ENCODE results near the gene RBM19.

RBM19 gene

GRCh38 chr12:113936460-113936859 is 29.7 kb downstream of the RBM19 start:
- DNase-seq (ENCODE audit: low spot score in 2 of 2): no peak
- H3K4me1 Mint-ChIP-seq: peaks cover 4% of the 10 kb centered on the region
- H3K27ac Mint-ChIP-seq: peak overlapping the region; percentile 32
- no peak for ATAC-seq (ENCODE audit: low read depth)
- no peak overlapping the region for H3K4me3 Mint-ChIP-seq
- no peaks in the 10 kb centered on the region for H3K27me3 Mint-ChIP-seq
- no peaks in the 10 kb centered on the region for H3K9me3 Mint-ChIP-seq
- peaks cover 51% of the 10 kb centered on the region for H3K36me3 Mint-ChIP-seq

DNA sequence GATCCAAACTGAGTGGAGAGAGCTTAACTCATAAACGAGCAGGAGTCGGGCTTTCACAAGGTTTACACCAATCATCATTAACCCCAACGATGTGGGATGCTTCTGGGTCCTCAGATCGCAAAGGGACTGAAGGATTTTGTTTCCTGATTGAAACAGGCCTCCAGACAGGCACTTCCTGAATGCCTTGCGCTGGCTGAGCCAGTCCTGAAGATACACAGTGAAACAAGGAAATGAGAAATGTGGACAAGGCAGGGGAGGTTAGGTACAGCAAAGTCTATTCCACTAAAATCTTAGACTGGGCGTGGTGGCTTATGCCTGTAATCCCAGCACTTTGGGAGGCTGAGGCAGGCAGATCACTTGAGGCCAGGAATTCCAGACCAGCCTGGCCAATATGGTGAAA is 30.7 kb downstream of the RBM19 start:
- ATAC-seq (ENCODE audit: low read depth): no peak
- H3K36me3 Mint-ChIP-seq: peaks cover 48% of the 10 kb centered on the region
- no peak overlapping the region for H3K4me3 Mint-ChIP-seq
- H3K27ac Mint-ChIP-seq: no peak overlapping the region
- no peaks in the 10 kb centered on the region for H3K9me3 Mint-ChIP-seq
- peaks cover 4% of the 10 kb centered on the region for H3K4me1 Mint-ChIP-seq
- no peak for DNase-seq (ENCODE audit: low spot score in 2 of 2)
- no peaks in the 10 kb centered on the region for H3K27me3 Mint-ChIP-seq

GRCh38 chr12:113934946-113935345 is 31.2 kb downstream of the RBM19 start:
- no peak for ATAC-seq (ENCODE audit: low read depth)
- H3K36me3 Mint-ChIP-seq: peaks cover 49% of the 10 kb centered on the region
- no peaks in the 10 kb centered on the region for H3K9me3 Mint-ChIP-seq
- H3K4me3 Mint-ChIP-seq: no peak overlapping the region
- no peak for DNase-seq (ENCODE audit: low spot score in 2 of 2)
- H3K4me1 Mint-ChIP-seq: peaks cover 4% of the 10 kb centered on the region
- no peaks in the 10 kb centered on the region for H3K27me3 Mint-ChIP-seq
- H3K27ac Mint-ChIP-seq: no peak overlapping the region

DNA sequence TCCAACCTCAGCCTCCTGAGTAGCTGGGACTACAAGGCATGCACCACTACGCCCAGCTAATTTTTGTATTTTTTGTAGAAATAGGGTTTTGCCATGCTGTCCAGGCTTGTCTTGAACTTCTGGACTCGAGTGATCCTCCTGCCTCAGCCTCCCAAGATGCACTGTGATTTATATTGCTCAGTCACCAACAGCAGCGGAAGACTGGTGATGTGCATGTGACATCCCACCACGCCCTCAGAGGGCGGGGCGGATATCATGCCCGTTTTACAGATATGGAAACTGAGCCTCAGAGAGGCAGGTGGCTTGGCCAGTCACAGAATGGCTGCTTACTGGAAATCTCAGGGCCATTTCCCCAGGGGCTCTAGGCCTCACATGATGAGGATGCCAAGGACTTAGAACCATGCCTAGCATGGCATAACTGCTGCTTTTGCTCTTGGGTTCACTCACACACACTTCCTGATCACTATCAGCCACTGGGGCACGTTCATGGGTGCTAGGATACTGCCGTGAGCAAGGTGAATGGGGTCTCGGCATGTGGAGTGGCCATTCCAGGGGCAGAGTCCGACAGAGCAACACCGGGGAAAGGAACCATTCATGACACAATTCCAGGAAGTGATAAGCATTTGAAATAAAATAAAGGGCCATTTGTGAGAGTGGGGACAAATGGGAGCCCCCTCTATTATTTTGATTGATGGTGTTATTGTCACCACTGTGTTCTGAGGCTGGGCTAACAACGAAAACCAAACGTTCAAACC is 31.9 kb downstream of the RBM19 start:
- H3K36me3 Mint-ChIP-seq: peaks cover 48% of the 10 kb centered on the region
- no peak overlapping the region for H3K27ac Mint-ChIP-seq
- H3K9me3 Mint-ChIP-seq: no peaks in the 10 kb centered on the region
- peaks cover 4% of the 10 kb centered on the region for H3K4me1 Mint-ChIP-seq
- no peak overlapping the region for H3K4me3 Mint-ChIP-seq
- DNase-seq (ENCODE audit: low spot score in 2 of 2) (no peak), ATAC-seq (ENCODE audit: low read depth) (no peak)
- no peaks in the 10 kb centered on the region for H3K27me3 Mint-ChIP-seq

GRCh38 chr12:113933201-113933786 is 32.8 kb downstream of the RBM19 start:
- H3K27me3 Mint-ChIP-seq: no peaks in the 10 kb centered on the region
- no peaks in the 10 kb centered on the region for H3K9me3 Mint-ChIP-seq
- H3K4me1 Mint-ChIP-seq: peaks cover 4% of the 10 kb centered on the region
- no peak overlapping the region for H3K4me3 Mint-ChIP-seq
- DNase-seq (ENCODE audit: low spot score in 2 of 2) (no peak), ATAC-seq (ENCODE audit: low read depth) (no peak)
- no peak overlapping the region for H3K27ac Mint-ChIP-seq
- H3K36me3 Mint-ChIP-seq: peaks cover 49% of the 10 kb centered on the region

- DNase-seq (ENCODE audit: low spot score in 2 of 2) (no peak), ATAC-seq (ENCODE audit: low read depth) (no peak)
- H3K36me3 Mint-ChIP-seq: peaks cover 51% of the 10 kb centered on the region
- H3K27me3 Mint-ChIP-seq: no peaks in the 10 kb centered on the region
- peaks cover 4% of the 10 kb centered on the region for H3K4me1 Mint-ChIP-seq
- no peaks in the 10 kb centered on the region for H3K9me3 Mint-ChIP-seq
- no peak overlapping the region for H3K4me3 Mint-ChIP-seq
- H3K27ac Mint-ChIP-seq: no peak overlapping the region
These were observed 33.5 kb downstream of the RBM19 start for GRCh38 chr12:113932381-113933196.

DNA sequence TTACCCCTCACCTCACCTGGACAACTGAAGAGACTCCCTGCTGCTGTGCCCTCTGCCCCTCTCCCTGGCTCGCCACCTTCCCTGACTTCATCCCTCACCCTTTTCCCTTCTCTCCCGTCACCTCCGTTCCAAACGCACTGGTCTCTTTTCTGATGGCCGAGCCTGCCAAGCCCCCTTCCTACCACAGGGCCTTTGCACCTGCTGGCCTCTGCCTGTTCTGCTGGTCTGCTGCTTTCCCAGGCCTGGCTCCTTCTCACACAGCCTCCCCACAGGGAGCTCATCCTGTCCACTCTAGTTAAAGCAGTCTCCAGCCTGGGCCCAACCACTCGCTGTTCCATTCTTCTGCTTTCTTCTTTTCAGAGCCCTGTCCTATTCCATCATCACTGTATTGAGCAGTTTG is 34.6 kb downstream of the RBM19 start:
- no peaks in the 10 kb centered on the region for H3K9me3 Mint-ChIP-seq
- DNase-seq (ENCODE audit: low spot score in 2 of 2) (no peak), ATAC-seq (ENCODE audit: low read depth) (no peak)
- H3K4me1 Mint-ChIP-seq: peaks cover 4% of the 10 kb centered on the region
- H3K36me3 Mint-ChIP-seq: peaks cover 58% of the 10 kb centered on the region
- H3K27ac Mint-ChIP-seq: no peak overlapping the region
- H3K27me3 Mint-ChIP-seq: no peaks in the 10 kb centered on the region
- no peak overlapping the region for H3K4me3 Mint-ChIP-seq

DNA sequence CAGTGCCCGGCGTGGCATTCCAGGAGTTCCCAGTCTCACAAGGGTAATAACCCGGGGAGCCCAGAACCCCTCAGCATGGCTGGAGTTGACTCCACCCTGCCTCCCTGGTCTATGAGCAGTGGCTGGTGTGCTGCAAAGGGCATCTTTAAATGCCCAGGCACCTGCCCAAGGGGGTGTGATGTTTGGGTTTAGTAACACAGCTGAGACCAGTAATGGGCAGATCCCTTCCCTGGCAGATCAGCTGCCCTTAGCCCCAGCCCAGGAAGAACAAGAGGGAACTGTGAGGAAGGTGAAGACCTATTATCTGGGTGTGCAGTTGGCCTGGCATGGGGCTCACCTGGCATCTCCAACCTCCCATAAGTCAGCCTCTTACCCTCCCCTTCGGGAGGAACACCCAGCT is 35.9 kb downstream of the RBM19 start:
- no peak for DNase-seq (ENCODE audit: low spot score in 2 of 2)
- no peaks in the 10 kb centered on the region for H3K9me3 Mint-ChIP-seq

DNA sequence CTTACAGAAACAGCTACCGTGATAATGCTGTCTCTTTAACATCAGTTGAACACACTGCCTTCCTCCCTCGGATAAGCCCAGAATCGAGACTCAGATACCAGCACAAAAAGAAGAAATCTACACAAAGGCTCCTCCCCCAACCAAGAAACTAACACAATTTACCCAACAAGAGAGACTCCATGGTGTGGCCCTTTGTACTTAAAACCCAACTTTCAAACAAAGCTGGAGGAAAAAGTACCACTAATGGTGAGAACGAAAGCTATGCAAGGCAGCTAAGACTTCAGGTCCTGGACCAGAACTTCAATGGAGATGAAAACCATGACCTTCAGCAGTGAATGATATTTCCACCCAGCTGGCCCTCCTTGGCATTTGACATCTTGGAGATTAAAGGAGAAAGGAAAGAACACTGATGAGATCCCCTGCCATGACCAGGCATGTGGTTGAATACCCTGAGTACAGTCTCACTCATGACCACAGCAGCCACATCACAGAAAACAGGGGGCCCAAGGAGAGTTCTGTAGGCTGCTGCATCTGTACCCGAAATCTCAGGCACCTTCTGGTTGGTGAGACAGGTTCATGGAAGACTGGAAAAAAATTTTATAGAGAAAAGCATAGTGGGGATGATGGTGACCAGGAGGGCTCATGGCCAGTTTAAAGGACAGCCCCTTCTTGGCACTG is 36.7 kb downstream of the RBM19 start:
- Mint-ChIP-seq H3K27ac (no peak overlapping the region), H3K27me3 (no peaks in the 10 kb centered on the region), H3K9me3 (no peaks in the 10 kb centered on the region), H3K4me1 (peaks cover 4% of the 10 kb centered on the region), H3K4me3 (no peak overlapping the region), H3K36me3 (peaks cover 58% of the 10 kb centered on the region)
- ATAC-seq (ENCODE audit: low read depth) (no peak), DNase-seq (ENCODE audit: low spot score in 2 of 2) (no peak)

More for the DNA sequence above, 35.9 kb downstream of the RBM19 start:
- H3K4me1 Mint-ChIP-seq: peaks cover 4% of the 10 kb centered on the region
- no peak overlapping the region for H3K27ac Mint-ChIP-seq
- H3K4me3 Mint-ChIP-seq: no peak overlapping the region
- no peaks in the 10 kb centered on the region for H3K27me3 Mint-ChIP-seq
- ATAC-seq (ENCODE audit: low read depth): no peak
- peaks cover 60% of the 10 kb centered on the region for H3K36me3 Mint-ChIP-seq

DNA sequence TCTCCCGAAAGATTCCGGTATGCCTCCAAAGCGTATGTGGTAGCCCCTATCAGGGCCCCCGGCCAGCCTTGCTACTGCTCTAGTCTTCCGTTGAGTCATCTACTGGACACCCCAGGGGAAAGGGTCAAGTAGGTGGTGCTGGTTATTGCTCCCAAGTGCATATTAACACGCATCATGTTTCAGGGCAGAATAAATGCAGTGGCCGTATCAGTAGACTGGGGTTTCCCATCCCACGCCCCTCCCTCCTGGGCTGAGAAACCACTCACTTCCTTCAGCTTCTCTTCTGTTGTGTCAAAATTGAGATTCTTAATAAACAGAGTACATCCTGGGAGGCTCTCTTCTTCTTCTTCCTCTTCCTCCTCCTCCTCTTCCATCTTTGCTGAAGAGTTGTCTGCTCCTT is 39.3 kb downstream of the RBM19 start:
- DNase-seq (ENCODE audit: low spot score in 2 of 2): no peak
- Mint-ChIP-seq H3K27ac (no peak overlapping the region), H3K4me3 (no peak overlapping the region), H3K36me3 (peaks cover 57% of the 10 kb centered on the region), H3K9me3 (no peaks in the 10 kb centered on the region), H3K4me1 (peaks cover 3% of the 10 kb centered on the region), H3K27me3 (no peaks in the 10 kb centered on the region)
- ATAC-seq (ENCODE audit: low read depth): no peak

GRCh38 chr12:113924341-113924740 is 41.8 kb downstream of the RBM19 start:
- Mint-ChIP-seq H3K9me3 (no peaks in the 10 kb centered on the region), H3K36me3 (peaks cover 67% of the 10 kb centered on the region), H3K4me1 (no peaks in the 10 kb centered on the region), H3K27me3 (no peaks in the 10 kb centered on the region), H3K27ac (no peak overlapping the region), H3K4me3 (no peak overlapping the region)
- no peak for ATAC-seq (ENCODE audit: low read depth)
- DNase-seq (ENCODE audit: low spot score in 2 of 2): no peak

DNA sequence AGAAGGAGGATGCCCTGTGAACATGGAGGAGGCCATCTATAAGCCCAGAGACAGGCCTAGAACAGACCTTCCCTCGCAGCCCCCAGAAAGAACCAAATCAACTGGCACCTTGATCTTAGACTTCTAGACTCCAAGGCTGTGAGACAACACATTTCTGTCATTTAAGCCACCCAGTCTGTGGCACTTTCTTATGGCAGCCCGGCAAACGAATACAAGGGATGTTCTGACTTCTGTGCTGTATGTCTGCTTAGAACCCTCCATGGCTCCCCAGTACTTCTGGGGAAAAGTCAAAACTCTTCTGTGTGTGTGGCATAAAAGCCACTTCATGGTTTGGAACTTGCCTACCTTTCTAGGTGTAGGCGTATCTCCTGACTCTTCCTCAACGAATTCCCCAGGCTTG is 42.9 kb downstream of the RBM19 start:
- H3K36me3 Mint-ChIP-seq: peaks cover 60% of the 10 kb centered on the region
- H3K4me3 Mint-ChIP-seq: no peak overlapping the region
- no peaks in the 10 kb centered on the region for H3K9me3 Mint-ChIP-seq
- ATAC-seq (ENCODE audit: low read depth) (no peak), DNase-seq (ENCODE audit: low spot score in 2 of 2) (no peak)
- H3K4me1 Mint-ChIP-seq: no peaks in the 10 kb centered on the region
- no peak overlapping the region for H3K27ac Mint-ChIP-seq
- H3K27me3 Mint-ChIP-seq: no peaks in the 10 kb centered on the region

DNA sequence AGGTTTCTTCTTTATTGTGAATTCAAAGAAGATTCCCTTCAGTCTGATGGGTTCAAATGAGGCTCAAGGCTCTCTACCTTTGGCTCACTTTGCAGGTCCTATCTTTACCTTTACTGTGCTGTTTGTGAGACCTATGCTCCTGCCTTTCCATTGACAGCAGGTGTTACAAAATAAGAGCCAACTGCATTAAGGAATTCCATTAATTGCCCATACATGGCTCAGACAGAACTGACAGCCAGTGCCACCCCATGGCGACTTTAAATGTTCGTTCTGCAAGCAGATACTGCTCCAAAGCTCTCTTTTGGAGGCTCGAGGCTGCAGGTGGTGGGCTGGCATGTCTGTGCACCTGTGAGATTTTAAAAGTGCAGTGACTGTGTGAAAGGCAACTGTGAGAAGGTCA is 44.7 kb downstream of the RBM19 start:
- Mint-ChIP-seq H3K27me3 (no peaks in the 10 kb centered on the region), H3K36me3 (peaks cover 50% of the 10 kb centered on the region), H3K9me3 (no peaks in the 10 kb centered on the region), H3K27ac (no peak overlapping the region), H3K4me1 (no peaks in the 10 kb centered on the region), H3K4me3 (no peak overlapping the region)
- no peak for DNase-seq (ENCODE audit: low spot score in 2 of 2)
- no peak for ATAC-seq (ENCODE audit: low read depth)

- no peak for ATAC-seq (ENCODE audit: low read depth)
- Mint-ChIP-seq H3K4me1 (no peaks in the 10 kb centered on the region), H3K4me3 (no peak overlapping the region), H3K36me3 (peaks cover 52% of the 10 kb centered on the region), H3K9me3 (no peaks in the 10 kb centered on the region), H3K27ac (no peak overlapping the region), H3K27me3 (no peaks in the 10 kb centered on the region)
- DNase-seq (ENCODE audit: low spot score in 2 of 2): no peak
These were observed 46.3 kb downstream of the RBM19 start for GRCh38 chr12:113919791-113920190.
